Measurements from ENCODE around the gene STPG4. TPM values are rescaled to one million over a fixed set of nuclear protein-coding genes. Genes with fewer than 3 reads are reported as not detected.

Gene STPG4
- total RNA-seq, 1 experiment from 2014 or later, result 0.13 TPM

GRCh38 chr2:47041063-47041462 lies 114.0 kb downstream of the STPG4 start:
- H3K56ac ChIP-seq (ENCODE audit: insufficient read length, low read depth, low read length), result no peak overlapping the region
- no peaks in the 10 kb centered on the region for H3K9me3 Mint-ChIP-seq
- no peaks in the 10 kb centered on the region for H3K27me3 ChIP-seq (ENCODE audit: insufficient read depth, low read length)
- H3K4me1 ChIP-seq (ENCODE audit: insufficient read depth, low read length), result peaks cover 5% of the 10 kb centered on the region; the same call in 1 of the 2 replicates
- H3K79me1 ChIP-seq (ENCODE audit: insufficient read depth, low read depth, low read length, poor library complexity, severe bottlenecking), result no peaks in the 10 kb centered on the region
- H2BK20ac ChIP-seq (ENCODE audit: low read depth, low read length, poor library complexity, severe bottlenecking), result no peak overlapping the region
- H3K79me2 ChIP-seq (ENCODE audit: insufficient read depth, low read length), result no peaks in the 10 kb centered on the region
- H2BK12ac ChIP-seq (ENCODE audit: insufficient read length, low read depth, low read length), result no peak overlapping the region
- H2BK120ac ChIP-seq (ENCODE audit: low read depth, low read length, poor library complexity, severe bottlenecking), result no peak overlapping the region
- H3K18ac ChIP-seq (ENCODE audit: insufficient read length, low read depth, low read length), result peak overlapping the region; percentile 10
- no peak overlapping the region for H3K4ac ChIP-seq (ENCODE audit: low read depth, low read length)
- no peak overlapping the region for H4K8ac ChIP-seq (replicated peaks; ENCODE audit: insufficient read length, low read depth, low read length)
- no peak overlapping the region for H4K91ac ChIP-seq (ENCODE audit: insufficient read length, low read depth, low read length)
- no peak overlapping the region for H3K4me3 Mint-ChIP-seq
- no peak overlapping the region for H2BK15ac ChIP-seq (ENCODE audit: low read depth, low read length)
- H3K23me2 ChIP-seq (ENCODE audit: insufficient read length, low read depth, low read length, poor library complexity, severe bottlenecking), result no peaks in the 10 kb centered on the region
- H3K4me1 Mint-ChIP-seq, result peaks cover 23 to 31% of the 10 kb centered on the region in 2 experiments
- no peak overlapping the region for H2AFZ ChIP-seq (ENCODE audit: low read length)
- H3K36me3 Mint-ChIP-seq (ENCODE audit: insufficient read depth in 1 of 3, low read depth in 3 of 3), result peaks cover 4 to 7% (median 6%) of the 10 kb centered on the region in 3 experiments; a peak in 4 of 7 replicates
- no peak overlapping the region for H3K9ac ChIP-seq (ENCODE audit: extremely low read depth, insufficient read length, low read length)
- H3K23ac ChIP-seq (ENCODE audit: insufficient read length, low read depth, low read length), result no peak overlapping the region
- no CpG with 5 or more reads among the region's 8 CpGs for WGBS (ENCODE audit: extremely low coverage, insufficient read length, low lambda C conversion rate)
- no peaks in the 10 kb centered on the region for H3K27me3 Mint-ChIP-seq (ENCODE audit: low read depth)
- H3T11ph ChIP-seq (ENCODE audit: low read length), result no peak overlapping the region
- H4K5ac ChIP-seq (ENCODE audit: insufficient read length, low read depth, low read length), result no peak overlapping the region
- no peaks in the 10 kb centered on the region for H4K20me1 ChIP-seq (ENCODE audit: control insufficient read depth, insufficient read depth, insufficient read length)
- no peak overlapping the region for H2BK5ac ChIP-seq (ENCODE audit: insufficient read length, low read length)
- DNase-seq, result no peak
- H3K4me2 ChIP-seq (ENCODE audit: insufficient read depth, insufficient read length, low read length), result no peak overlapping the region
- no peak overlapping the region; the same call in 1 of the 2 replicates for H3K14ac ChIP-seq (ENCODE audit: insufficient read depth, low read length)
- H2AK5ac ChIP-seq (ENCODE audit: insufficient read length, low read length), result no peak overlapping the region
- H3K9me3 ChIP-seq (ENCODE audit: control insufficient read depth, low read depth, low read length), result no peaks in the 10 kb centered on the region
- H3K27ac ChIP-seq (ENCODE audit: insufficient read length, low read depth, low read length), result no peak overlapping the region
- H3K27ac Mint-ChIP-seq, result peak overlapping the region in 2 of 3 experiments; percentile 47 to 62; a peak in 3 of 7 replicates
- TF ChIP-seq, protein P1, sequence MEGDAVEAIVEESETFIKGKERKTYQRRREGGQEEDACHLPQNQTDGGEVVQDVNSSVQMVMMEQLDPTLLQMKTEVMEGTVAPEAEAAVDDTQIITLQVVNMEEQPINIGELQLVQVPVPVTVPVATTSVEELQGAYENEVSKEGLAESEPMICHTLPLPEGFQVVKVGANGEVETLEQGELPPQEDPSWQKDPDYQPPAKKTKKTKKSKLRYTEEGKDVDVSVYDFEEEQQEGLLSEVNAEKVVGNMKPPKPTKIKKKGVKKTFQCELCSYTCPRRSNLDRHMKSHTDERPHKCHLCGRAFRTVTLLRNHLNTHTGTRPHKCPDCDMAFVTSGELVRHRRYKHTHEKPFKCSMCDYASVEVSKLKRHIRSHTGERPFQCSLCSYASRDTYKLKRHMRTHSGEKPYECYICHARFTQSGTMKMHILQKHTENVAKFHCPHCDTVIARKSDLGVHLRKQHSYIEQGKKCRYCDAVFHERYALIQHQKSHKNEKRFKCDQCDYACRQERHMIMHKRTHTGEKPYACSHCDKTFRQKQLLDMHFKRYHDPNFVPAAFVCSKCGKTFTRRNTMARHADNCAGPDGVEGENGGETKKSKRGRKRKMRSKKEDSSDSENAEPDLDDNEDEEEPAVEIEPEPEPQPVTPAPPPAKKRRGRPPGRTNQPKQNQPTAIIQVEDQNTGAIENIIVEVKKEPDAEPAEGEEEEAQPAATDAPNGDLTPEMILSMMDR (conservative IDR thresholded peaks at IDR 0.05), result no peak
